Activated CD4-positive, alpha-beta T cell treated with anti-CD3 and anti-CD28 coated beads for 24 hours (primary cell): ENCODE results near the gene SH3GL1.

Experiments
- DNase-seq, 2 donors: peaks; one replicate each; pipeline ENCODE4 v3.0.0-alpha.2; 2020; ENCODE audit warnings: low read depth in 2 of 2

SH3GL1 gene, protein sequence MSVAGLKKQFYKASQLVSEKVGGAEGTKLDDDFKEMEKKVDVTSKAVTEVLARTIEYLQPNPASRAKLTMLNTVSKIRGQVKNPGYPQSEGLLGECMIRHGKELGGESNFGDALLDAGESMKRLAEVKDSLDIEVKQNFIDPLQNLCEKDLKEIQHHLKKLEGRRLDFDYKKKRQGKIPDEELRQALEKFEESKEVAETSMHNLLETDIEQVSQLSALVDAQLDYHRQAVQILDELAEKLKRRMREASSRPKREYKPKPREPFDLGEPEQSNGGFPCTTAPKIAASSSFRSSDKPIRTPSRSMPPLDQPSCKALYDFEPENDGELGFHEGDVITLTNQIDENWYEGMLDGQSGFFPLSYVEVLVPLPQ

DNA sequence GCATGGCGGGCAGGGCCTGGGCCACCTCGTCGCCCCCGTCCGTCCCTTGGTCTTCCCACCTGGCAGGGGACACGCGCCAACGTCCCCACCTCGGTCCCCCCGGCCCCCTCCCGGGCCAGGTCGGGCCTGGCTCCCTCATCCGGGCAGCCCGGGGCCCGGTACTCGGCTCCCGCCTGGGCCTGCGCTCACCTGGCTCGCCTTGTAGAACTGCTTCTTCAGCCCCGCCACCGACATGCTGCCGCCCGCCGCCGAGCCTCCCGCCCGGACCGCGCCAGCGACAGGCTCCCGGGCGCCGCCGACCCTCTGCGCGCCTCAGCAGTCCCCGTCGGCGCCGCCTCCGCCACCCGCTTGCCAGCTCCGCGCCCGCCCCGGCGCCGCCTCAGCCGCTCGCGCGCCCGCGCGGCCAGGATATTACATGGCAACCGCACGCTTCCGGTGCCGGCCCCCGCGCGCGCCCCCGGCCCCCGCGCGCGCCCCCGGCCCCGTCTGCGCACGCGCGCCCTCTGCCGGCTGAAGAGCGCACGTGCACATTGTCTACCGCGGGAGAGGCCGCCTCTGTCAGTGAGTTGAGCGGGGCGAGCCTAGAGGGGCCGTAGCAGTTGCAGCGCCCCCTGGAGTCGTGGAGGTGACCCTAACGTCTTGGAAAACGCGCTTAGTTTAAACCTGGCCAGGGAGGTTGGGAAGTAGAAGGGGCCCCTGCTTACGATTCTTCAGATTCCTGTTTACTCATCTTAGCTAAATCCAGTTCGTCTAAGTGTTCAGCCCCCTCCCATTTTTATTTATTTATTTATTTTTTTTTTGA is at the start of gene SH3GL1:
Gene SH3GL1, minus strand, starts transcription at position 413 of the 802 bp plus-strand sequence. Its CDS starts 179 bp downstream, at position 234.
- DNase-seq = peak; percentile 89 to 90

DNA sequence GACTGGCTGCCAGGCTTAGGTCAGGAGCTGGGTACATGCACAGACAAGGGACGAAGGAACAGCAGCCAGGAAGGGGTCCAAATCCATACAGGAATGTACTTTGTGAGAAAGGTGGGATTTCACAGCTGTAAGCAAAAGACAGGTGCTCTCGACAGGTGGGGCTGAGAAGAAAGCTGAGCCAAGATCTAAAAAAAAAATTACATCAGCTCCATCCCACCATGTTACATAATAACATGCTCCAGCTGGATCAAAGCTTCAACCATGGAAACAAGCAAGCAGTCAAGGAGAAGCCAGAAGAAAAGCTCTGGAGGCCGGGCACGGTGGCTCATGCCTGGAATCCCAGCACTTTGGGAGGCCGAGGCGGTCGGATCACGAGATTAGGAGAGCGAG is 49.3 kb upstream of the SH3GL1 start:
- no peak for DNase-seq

DNA sequence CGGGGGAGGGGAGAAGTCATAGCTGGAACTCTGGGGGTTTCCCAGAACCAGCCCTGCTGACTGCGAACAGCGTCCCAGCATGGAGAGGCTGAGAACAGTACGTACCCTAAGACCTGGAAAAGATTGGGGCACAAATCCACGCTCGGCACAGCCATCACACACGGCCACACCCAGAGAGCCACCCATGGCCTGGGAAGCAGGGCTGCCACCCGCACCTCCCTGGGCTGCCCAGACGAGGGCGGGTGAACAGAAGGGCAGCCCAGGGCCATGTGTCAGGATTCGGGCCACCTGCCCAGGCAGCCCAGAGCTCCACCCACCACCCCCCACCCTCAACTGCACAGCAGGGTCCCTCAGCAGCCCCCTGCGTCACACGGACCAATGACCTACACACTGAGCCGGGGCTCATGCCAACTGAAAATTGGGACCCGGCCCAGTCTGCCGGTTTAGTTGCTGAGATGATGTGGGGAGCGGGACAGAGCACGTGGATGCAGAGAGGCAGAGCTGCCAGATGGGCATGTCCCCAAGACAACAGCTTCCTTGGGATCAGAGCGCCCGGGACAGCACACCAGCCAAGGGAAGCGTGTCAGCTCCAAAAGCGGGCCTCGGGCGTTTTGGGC is 48.8 kb upstream of the SH3GL1 start:
- DNase-seq = no peak

DNA sequence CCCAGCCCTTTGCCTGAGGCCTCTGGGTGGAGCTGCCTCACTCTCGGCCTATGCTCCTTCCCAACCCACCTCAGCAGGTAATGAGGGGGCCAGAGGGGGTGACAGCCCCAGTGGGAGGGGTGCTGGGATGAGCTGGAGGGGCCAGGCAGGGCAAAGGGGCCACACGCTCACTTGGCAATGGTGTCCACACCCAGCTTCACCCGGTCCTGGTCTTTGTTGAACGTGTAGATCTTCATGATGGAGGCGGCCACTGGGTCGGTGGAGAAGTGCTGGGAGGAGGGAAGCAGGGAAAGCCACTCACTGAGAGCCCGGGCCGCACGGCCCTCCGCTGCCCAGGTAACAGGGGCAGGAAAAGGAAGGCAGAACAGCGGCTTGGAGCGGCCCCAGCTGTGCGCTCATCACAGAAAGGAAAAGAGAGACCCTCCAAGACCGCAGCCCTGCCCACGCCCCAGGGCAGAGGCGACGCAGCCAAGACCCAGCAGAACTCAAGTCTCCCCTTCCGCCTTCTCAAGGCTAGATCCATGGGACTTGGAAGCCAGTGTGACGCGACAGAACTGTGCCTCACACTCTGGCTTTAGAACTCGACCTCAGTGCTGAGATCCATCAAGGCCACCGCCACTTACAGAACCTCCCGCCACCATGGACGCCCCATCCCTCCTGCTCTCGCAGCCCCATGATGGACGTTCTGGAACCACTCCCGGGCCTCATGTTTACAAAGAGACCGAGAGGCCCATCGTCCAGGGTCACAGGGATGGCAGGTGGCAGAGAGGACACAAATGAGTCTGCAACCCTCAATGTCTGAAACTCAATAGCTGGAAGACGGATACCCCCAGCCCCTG is 48.0 kb upstream of the SH3GL1 start:
- no peak for DNase-seq

DNA sequence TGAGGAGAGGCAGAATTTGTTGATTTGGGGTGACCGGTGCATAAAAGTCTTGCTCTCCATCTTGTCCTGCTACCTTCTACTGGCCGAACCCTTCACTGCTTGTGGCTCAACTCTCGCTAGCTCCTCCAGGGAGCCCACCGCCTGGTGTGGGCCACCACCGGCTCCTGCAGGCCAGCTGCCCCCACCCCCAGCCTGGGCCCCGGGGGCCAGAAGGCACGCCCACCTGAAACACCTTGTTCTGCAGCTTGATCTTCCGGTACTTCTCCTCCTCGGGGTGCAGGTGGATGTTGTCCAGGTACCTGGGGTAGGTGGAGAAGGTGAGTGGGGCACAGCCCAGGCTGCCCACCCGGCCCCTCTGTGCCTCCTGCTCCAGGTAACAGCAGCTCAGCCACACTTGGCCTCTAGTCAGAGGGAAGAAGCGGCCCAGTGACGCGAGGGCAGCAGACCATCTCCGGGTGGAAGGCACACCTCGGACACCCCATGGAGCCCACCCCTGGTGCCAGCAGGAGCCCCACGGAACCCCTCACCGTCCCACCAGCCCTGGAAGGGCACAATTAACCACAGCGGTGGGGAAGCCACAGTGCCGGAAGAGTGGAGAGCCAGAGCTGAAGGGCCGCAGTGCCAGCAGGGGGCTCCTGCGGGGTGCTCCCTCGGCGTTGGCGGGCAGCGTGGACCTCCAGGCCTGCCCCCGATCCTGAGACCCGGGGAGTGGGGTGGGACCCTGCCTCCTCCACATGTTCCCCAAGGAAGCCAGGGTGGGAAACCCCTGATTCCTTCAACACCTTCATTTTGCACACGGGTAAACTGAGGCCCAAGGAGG is 47.2 kb upstream of the SH3GL1 start:
- DNase-seq = no peak

DNA sequence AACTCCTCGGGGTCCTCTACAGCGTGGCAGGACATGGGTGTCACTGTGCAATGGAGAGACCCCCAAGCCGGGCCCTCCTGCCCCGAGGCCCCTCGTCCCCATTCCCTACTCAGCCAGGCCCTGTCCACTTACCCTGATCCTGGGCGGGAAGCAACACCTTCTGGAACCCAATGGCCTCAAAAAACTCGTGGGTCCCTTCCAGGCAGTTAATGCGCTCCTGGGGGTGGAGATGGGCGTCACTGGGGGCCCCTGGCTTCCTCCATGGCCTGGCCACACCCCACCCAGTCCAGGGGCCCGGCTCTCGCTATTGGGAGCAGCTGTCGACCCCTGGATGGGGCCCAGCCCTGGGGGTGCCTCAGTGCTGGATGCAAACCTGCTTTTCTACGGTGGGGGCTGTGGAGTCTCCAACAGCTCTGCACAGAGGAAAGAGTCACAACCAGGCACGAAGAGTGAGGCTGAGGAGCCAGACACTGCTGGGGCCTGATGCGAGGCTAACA is 46.4 kb upstream of the SH3GL1 start:
- no peak for DNase-seq

DNA sequence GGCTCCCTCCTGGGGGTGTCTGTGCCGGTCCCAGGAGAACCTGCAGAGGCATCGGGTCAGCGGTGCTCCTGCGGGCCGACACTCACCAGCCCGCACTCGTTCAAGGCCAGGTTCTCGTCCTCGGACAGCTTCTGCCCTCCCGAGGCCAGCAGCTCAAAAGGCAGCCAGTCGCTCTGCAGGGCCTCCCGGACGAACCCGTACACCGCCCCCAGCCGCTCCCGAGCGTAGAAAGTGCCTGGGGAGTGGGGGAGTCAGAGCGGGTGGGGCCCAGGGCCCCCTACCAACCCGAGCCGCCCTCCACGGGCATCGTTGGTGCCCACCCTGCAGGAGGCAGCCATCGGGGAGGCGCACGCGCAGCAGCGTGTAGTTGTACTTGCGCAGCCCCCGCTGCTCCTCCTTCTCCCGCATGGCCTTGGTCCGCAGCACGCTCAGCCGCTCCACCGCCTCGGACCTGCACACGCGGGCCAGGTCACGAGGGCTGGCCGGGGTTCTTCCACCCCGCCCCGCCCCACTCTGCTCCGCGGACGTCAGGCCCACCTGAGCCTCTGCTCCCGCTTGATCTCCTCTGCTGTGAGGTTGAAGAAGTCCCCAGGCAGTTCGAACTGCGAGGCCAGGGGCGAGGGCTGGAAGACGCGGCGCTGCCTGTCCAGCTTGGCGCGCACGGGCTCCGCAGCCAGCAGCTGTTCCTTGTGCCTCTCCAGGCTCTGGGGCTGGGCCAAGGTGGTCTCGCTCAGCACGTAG is 45.8 kb upstream of the SH3GL1 start:
- DNase-seq = no peak

DNA sequence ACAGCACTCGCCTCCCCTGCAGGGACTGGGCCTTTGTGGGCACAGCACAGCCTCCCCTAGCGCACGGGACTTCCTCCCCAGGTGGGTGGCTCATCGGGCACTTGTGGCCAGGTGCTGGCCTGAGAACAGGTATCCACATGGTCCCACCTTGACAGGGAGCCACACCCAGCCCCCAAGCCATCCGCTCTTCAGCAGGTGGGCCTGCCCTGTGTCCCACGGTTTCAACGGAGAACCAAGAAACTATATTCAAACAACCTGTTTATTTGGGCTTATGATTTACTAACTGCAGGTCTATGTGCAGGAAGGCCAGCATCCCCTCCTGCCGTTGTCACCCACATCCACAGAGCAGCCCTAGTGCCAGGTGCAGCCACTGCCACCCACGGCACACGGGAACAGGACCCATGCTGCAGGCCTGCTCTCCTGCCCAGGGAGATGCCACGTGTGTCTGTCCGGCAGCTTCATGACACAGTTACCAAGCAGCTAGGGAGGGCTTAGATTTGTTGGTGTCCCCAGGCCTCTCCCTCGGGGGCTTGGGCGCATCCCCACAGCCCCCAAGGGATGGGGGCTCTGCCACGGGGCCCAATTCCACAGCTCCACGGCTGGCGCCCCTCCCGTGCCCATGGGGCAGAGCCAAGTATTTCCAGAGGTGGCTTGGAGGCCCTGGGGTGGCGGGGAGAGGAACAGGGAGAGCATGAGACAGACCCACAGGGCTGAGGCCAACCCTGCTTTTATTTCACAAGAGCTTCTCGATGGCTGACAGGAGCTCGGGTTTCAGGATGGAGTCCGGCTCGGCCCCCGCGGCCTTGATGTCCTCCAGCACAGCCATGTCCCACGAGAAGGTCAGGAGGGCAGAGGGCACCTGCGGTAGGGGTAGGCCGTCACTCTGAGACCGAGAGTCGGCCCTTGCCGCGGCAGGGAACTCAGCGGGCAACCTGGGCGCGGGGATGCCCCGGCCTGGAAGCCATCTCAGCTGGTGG is 44.7 kb upstream of the SH3GL1 start:
- no peak for DNase-seq

DNA sequence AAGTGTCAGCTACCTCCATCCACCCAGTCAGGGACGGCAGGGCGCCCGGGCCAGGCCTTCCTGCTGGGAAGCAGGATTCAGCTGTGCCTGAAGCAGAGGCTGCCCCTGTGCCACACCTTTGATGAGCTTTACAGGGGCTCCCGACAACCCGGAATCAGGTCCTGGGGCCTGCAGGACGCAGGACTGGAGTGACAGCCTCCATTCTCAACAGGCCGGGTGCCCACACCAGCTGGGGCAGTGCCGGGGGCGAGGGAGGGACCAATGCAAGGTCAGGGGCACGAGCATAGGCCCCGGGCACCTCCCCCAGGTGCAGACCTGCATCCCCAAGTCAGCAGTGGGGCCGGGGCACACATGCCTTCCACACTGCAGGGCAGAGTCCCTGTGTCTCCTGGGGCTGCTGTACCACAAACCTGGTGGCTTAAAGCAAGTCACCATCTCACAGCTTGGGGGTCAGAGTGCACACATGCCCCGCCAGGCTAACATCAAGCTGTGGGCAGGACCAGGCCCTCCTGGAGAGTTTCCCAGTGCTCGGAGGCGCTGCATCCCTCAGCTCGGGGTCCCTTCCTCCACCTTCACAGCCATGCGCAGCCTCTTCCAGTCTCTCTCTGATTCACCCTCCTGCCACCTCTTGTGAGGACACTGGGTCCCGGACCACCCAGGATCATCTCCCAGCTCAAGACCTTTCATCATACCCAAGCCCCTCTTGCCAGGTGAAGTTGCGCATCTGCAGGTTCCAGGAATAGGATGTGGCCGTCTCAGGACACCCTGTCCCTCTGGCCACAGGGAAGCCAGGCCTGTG is 43.8 kb upstream of the SH3GL1 start:
- DNase-seq = no peak

DNA sequence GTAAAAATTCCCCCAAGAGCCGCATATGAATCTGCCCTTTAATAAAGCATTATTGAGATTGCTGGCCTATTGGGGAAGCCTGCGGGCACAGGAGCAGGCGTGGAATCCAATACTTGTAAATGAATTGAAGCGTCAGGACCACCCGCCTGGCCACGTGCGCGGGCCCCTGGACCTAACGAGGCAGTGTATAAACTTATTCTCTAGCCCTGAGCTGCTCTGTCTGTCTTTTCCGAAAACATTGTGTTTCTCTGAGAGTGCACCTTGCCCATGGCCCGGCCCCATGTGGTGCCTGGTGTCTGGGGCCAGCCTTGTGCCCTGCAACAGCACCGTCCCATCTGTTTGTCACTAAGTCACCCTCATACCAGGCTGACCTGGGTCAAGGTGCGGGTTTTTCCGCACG is 42.8 kb upstream of the SH3GL1 start:
- no peak for DNase-seq

DNA sequence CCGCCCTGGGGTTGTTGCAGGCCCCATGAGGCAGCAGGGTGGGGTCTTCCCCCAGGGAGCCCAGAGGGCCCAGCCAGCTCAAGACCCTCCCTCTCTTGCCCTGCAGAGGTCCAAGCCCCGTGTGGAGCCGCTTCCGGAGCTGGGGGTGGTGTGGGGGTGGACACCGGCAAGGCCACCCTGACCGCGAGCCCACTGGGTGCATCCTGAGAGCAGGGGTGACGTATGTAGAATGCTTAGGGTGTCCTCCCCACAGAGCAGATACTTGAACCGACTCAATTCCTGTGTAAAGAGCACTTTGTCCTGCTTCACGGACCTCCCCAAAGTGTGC is 42.4 kb upstream of the SH3GL1 start:
- DNase-seq = no peak

DNA sequence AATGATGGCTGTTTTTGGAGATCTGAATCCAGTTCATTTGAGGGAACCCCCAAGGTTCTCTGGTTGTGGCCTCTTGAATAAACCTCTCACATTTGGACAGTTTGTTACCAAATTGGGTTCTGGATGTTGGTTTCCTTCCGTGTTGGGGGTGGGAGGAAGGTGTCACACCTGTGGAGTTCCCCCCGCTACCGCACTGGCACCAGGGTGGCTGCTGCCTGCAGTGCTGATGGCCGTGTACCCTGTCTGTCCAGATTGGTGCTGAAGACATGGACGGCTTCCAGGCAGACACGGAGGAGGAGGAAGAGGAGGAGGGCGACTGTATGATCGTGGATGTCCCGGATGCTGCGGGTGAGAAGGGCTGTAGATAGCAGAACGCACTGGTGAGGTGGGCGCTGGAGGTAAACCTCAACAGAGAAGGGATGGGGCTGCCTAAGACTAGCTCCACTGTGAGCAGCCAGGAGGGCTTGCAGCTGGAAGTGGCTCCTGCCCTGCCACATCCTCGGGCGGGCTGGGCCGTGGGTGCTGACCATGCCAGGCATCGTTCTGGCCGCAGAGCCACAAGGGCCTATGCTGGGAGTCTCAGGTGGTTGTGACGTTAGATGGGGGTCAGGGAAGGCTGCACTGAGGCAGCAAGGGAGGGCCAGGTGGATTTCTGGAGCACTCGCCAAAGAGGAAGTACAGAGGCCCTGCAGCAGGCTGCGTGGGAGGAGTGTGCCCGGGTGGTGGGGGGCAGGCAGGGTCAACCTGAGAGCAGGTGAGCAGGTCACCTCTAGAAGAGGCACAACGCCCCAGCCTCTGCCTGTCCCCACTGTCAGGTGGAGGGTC is 41.9 kb upstream of the SH3GL1 start:
- no peak for DNase-seq

DNA sequence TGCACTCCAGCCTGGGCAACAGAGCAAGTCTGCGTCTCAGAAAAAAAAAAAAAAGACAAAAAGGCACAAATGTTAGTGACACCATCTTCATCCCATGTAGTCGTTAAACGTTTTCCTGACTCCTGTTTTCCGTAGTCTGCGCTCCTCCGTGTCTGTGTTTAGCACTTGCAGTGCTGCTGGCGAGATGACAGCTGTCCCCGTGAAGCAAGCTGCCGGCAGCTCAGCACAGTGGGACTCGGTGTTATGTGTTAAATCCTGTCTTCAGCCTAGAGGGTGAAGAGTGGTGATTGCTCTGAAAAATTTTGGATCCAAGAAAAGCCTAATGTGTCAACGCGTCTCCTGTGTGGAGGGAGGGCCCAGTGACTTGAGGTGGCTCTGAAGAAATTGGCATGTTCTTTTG is 38.9 kb upstream of the SH3GL1 start:
- DNase-seq = no peak

DNA sequence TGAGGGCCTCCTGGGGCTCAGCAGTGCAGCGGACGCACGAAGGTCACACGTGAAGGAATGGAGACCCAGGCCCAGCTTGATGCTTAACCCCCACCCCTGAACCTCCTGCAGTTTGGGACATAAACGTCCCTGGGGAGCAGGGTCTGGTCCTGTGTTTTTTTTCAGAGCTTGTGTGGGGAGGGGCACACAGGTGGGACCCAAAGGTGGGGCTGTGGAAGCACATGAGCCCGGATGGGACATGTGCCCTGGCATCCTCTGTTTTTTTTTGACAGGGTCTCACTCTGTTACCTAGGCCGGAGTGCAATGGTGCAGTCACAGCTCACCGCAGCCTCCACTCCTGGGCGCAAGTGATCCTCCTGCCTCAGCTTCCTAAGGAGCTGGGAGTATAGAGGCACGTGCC is 36.8 kb upstream of the SH3GL1 start:
- DNase-seq = no peak

DNA sequence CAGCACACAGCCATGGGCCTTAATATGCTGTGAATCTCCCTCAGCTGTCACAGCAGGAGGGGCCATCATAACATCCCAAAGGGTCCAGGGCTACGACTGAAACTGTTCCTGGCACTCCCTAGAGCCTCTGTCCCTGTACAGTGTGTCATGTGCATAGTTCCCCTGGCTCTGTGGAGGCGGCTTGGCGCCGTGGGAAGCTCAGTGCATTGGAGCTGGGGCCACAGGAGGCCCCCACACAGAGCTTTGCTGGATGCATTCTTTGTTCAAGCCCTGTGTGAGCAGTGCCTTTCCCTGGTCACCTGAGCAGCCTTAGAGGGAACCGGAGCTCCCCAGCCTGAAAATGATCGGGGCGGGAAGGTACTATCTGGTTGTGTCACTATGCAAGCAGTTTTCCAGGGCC is 35.9 kb upstream of the SH3GL1 start:
- no peak for DNase-seq

DNA sequence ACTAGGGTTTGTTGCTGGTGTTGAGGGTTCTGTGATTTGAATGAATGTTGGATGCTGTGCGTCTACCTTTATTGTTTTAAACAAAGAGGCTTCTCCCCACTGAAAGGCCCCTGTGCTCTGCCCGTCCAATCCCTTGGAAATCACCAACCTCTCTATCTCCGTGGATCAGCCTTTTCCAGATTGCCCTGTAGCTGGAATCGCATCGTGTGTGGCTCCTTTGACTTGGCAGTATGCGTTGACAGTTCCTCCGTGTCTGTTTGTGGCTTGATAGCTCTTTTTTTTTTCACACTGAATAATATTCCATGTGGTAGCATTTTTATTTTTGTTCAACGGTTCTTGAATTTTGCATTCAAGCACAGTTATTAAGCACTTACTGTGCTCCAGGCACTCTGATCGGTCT is 34.0 kb upstream of the SH3GL1 start:
- DNase-seq = no peak

DNA sequence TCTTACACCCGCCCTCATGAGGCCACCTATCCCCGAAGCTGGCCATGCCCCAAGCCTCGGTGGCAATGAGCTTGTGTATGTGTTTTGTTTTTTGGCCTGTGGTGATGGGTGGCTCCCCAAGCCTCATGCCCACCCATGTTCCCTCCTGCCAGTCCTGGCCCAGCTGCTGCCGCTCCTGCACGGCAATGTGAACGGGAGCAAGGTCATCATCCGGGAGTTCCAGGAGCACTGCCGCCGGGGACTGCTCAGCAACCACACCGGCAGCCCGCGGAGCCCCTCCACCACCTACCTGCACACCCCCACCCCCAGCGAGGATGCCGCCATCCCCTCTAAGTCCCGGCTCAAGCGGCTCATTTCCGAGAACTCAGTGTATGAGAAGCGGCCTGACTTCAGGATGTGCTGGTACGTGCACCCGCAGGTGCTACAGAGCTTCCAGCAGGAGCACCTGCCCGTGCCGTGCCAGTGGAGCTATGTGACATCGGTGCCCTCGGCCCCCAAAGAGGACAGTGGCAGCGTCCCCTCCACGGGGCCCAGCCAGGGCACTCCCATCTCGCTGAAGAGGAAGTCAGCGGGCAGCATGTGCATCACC is 32.7 kb upstream of the SH3GL1 start:
- no peak for DNase-seq
